LHCN-M2 (cell line): ENCODE results near the gene CPNE7. TPM values are rescaled to one million over a fixed set of nuclear protein-coding genes. Genes with fewer than 3 reads are reported as not detected.

Experiments used
- DNase-seq: peaks from one replicate; pipeline ENCODE4 v3.0.0-alpha.2; 2012; ENCODE audit warnings: low read depth
- total RNA-seq: library from RNA; depleted of rRNA; stranded (reverse); fragments of >200 nt; gene quantifications from 2 replicates; pipeline ENCODE4 v1.2.3, GENCODE V29; 2014

Gene CPNE7
- total RNA-seq, 1 experiment from 2014 or later, result 119 TPM

- peak; percentile 84 for DNase-seq
These were observed 26.9 kb downstream of the CPNE7 start for GRCh38 chr16:89602273-89602951.

- DNase-seq, result no peak
These were observed 27.5 kb downstream of the CPNE7 start for GRCh38 chr16:89602952-89603590.

- DNase-seq, result no peak
These were observed 29.2 kb downstream of the CPNE7 start for GRCh38 chr16:89604764-89605163.

- DNase-seq, result no peak
These were observed 29.8 kb downstream of the CPNE7 start for GRCh38 chr16:89605186-89605970.

- DNase-seq, result no peak
These were observed 30.4 kb downstream of the CPNE7 start for GRCh38 chr16:89606006-89606405.

GRCh38 chr16:89607453-89607852 is 31.9 kb downstream of the CPNE7 start:
- DNase-seq, result no peak

- no peak for DNase-seq
These were observed 32.6 kb downstream of the CPNE7 start for GRCh38 chr16:89607937-89608740.

- no peak for DNase-seq
These were observed 34.5 kb downstream of the CPNE7 start for GRCh38 chr16:89610108-89610453.

GRCh38 chr16:89612415-89613166 is 37.0 kb downstream of the CPNE7 start:
- DNase-seq, result no peak

- DNase-seq, result peak; percentile 29
These were observed 37.8 kb downstream of the CPNE7 start, which contains the start of gene DPEP1 for GRCh38 chr16:89613231-89613953. TSS of gene DPEP1 (plus strand) at chr16:89613642. CDS start at chr16:89630411, 16,769 bp downstream.

GRCh38 chr16:89613954-89614459 is 38.4 kb downstream of the CPNE7 start:
- DNase-seq, result no peak

GRCh38 chr16:89615176-89615575 is 39.6 kb downstream of the CPNE7 start:
- no peak for DNase-seq

- DNase-seq, result no peak
These were observed 40.1 kb downstream of the CPNE7 start for GRCh38 chr16:89615596-89616090.

- no peak for DNase-seq
These were observed 41.1 kb downstream of the CPNE7 start for GRCh38 chr16:89616623-89617022.

GRCh38 chr16:89617036-89617435 is 41.5 kb downstream of the CPNE7 start:
- DNase-seq, result no peak

- no peak for DNase-seq
These were observed 42.8 kb downstream of the CPNE7 start for GRCh38 chr16:89618109-89618998.

GRCh38 chr16:89619840-89620239 is 44.3 kb downstream of the CPNE7 start:
- DNase-seq, result no peak

- DNase-seq, result no peak
These were observed 44.9 kb downstream of the CPNE7 start for GRCh38 chr16:89620406-89620841.
